ENCODE data around the gene ANGPTL8. TPM values are rescaled to one million over a fixed set of nuclear protein-coding genes. Genes with fewer than 3 reads are reported as not detected.
A peak's percentile ranks its signal among the peaks of the same experiment; 100 is the strongest.

Gene ANGPTL8
- total RNA-seq, 4 donors from 2014 or later: 2.0 TPM; not detected in 3

GRCh38 chr19:11281356-11282049 lies 42.1 kb downstream of the ANGPTL8 start:
- H3K9me3 ChIP-seq: no peaks in the 10 kb centered on the region
- TF ChIP-seq EP300 (IDR thresholded peaks at IDR 0.05): no peak
- no peak for TF ChIP-seq POLR2A (IDR thresholded peaks at IDR 0.05)
- TF ChIP-seq POLR2AphosphoS5 (IDR thresholded peaks at IDR 0.05): no peak
- no peak for TF ChIP-seq CTCF (IDR thresholded peaks at IDR 0.05)
- 35 to 37% methylated on average over 8 of the region's 11 CpGs for WGBS, 2 donors (ENCODE audit: low coverage in 1 of 2)
- peaks cover 0 to 3% (median 0%) of the 10 kb centered on the region in 3 donors for H3K4me1 ChIP-seq
- no peak for ATAC-seq
- no peaks in the 10 kb centered on the region for H3K36me3 ChIP-seq
- H3K27ac ChIP-seq: no peak overlapping the region
- H3K27me3 ChIP-seq: no peaks in the 10 kb centered on the region
- H3K4me3 ChIP-seq: no peak overlapping the region

GRCh38 chr19:11284515-11284914 lies 45.1 kb downstream of the ANGPTL8 start:
- WGBS, 2 donors (ENCODE audit: low coverage in 1 of 2): 40 to 44% methylated on average over 1 to 3 of the region's 6 CpGs
- H3K9me3 ChIP-seq: no peaks in the 10 kb centered on the region
- no peaks in the 10 kb centered on the region for H3K36me3 ChIP-seq
- no peaks in the 10 kb centered on the region for H3K27me3 ChIP-seq
- TF ChIP-seq POLR2AphosphoS5 (IDR thresholded peaks at IDR 0.05) (no peak), POLR2A (IDR thresholded peaks at IDR 0.05) (no peak), EP300 (IDR thresholded peaks at IDR 0.05) (no peak), CTCF (IDR thresholded peaks at IDR 0.05) (no peak)
- no peak for ATAC-seq
- H3K27ac ChIP-seq: no peak overlapping the region
- no peak overlapping the region for H3K4me3 ChIP-seq
- H3K4me1 ChIP-seq: peaks cover 0 to 9% (median 0%) of the 10 kb centered on the region in 3 donors

- TF ChIP-seq CTCF (IDR thresholded peaks at IDR 0.05) (peak in 2 of 4 experiments; percentile 30 to 45), EP300 (IDR thresholded peaks at IDR 0.05) (no peak), POLR2AphosphoS5 (IDR thresholded peaks at IDR 0.05) (peak; percentile 9)
- Histone ChIP-seq H3K27me3 (no peaks in the 10 kb centered on the region), H3K4me1 (peaks cover 0 to 9% (median 0%) of the 10 kb centered on the region in 3 donors), H3K9me3 (no peaks in the 10 kb centered on the region), H3K27ac (peak overlapping the region in 1 of 4 donors; percentile 42), H3K4me3 (no peak overlapping the region), H3K36me3 (no peaks in the 10 kb centered on the region)
- 19 to 35% methylated on average over 2 to 5 of the region's 6 CpGs for WGBS, 2 donors (ENCODE audit: low coverage in 1 of 2)
- ATAC-seq: peak; percentile 28
Observed at GRCh38 chr19:11286312-11286974, 47.0 kb downstream of the ANGPTL8 start.

- H3K27me3 ChIP-seq: no peaks in the 10 kb centered on the region
- H3K4me3 ChIP-seq: no peak overlapping the region
- peaks cover 0 to 12% (median 0%) of the 10 kb centered on the region in 3 donors for H3K4me1 ChIP-seq
- no peak overlapping the region for H3K27ac ChIP-seq
- no peaks in the 10 kb centered on the region for H3K36me3 ChIP-seq
- no peak for TF ChIP-seq EP300 (IDR thresholded peaks at IDR 0.05)
- peak in 3 of 4 experiments; percentile 36 to 43 (median 38) for TF ChIP-seq CTCF (IDR thresholded peaks at IDR 0.05)
- no peaks in the 10 kb centered on the region for H3K9me3 ChIP-seq
- ATAC-seq: no peak
- 73 to 74% methylated on average over 4 to 7 of the region's 7 CpGs for WGBS, 2 donors (ENCODE audit: low coverage in 1 of 2)
Observed at GRCh38 chr19:11288349-11288748, 48.9 kb downstream of the ANGPTL8 start.

- Histone ChIP-seq H3K27me3 (no peaks in the 10 kb centered on the region), H3K4me3 (no peak overlapping the region), H3K36me3 (no peaks in the 10 kb centered on the region), H3K9me3 (no peaks in the 10 kb centered on the region), H3K27ac (no peak overlapping the region), H3K4me1 (peaks cover 0 to 22% (median 0%) of the 10 kb centered on the region in 3 donors)
- no peak for ATAC-seq
- 70 to 94% methylated on average over 2 to 4 of the region's 4 CpGs for WGBS, 2 donors (ENCODE audit: low coverage in 1 of 2)
- no peak for TF ChIP-seq CTCF (IDR thresholded peaks at IDR 0.05)
- no peak for TF ChIP-seq POLR2A (IDR thresholded peaks at IDR 0.05)
- TF ChIP-seq EP300 (IDR thresholded peaks at IDR 0.05): no peak
- no peak for TF ChIP-seq POLR2AphosphoS5 (IDR thresholded peaks at IDR 0.05)
Observed at GRCh38 chr19:11290256-11290655, 50.8 kb downstream of the ANGPTL8 start.

Measured in gastroesophageal sphincter (tissue), 4 donors.